ENCODE data around the gene LMLN.
A peak's percentile ranks its signal among the peaks of the same experiment; 100 is the strongest.
"Not testable (repeated sequence)": the region's sequence is repeated elsewhere in the genome, so short reads cannot be mapped to it uniquely, and the experiment has no call there.

Gene LMLN

DNA sequence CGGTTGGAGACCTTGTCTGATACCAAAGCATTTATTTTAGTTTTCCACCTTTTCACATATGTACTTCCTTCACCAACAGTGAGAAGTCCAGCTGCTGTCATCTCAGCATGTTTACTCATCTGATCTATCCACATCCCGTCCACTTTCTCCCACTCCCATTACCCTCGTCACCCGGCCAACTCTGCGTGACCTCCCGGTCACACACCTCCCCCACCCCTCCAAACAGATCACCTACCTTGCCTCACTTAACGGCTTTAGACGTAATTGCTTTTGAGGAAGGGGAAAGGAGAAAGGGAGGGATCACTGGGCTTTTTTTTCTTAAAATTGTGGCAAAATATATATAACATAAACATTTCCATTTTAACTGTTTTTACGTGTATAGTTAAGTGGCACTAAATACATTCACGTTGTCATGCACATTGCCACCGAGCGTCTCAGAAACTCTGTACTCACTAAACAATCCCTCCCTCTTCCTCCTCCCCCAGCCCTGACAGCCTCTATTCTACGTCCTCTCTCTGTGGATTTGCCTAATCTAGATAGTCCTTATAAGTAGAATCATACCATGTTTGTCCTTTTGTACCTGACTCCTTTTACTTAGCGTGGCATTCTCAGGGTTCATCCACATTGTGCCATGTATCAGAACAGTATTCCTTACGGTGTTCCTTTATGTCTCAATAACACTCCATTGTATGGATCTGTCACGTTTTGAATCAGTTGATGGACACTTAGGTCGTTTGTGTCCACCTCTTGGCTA, 67.2 kb downstream of the LMLN start:
- DNase-seq, result no peak

DNA sequence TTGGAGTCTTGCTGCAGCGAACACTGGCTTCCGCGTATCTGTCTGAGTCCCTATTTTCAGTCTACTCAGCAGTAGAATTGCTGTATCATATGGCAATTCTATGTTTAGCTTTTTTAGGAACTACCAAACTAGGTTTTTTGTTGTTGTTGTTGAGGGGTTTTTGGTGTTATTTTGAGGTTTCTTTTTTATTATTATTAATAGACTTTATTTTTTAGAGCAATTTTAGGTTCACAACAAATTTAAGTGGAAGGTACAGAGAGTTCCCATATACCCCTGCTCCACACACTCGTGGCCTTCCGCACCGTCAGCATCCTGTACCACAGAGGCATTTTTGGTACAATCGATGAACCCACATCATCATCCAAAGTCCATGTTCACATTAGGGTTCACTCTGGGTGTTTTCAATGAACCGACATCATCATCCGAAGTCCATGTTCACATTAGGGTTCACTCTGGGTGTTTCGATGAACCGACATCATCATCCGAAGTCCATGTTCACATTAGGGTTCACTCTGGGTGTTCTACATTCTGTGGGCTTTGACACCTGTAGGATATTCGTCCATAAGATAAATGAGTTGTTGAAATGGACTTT, 67.9 kb downstream of the LMLN start:
- DNase-seq, result no peak

DNA sequence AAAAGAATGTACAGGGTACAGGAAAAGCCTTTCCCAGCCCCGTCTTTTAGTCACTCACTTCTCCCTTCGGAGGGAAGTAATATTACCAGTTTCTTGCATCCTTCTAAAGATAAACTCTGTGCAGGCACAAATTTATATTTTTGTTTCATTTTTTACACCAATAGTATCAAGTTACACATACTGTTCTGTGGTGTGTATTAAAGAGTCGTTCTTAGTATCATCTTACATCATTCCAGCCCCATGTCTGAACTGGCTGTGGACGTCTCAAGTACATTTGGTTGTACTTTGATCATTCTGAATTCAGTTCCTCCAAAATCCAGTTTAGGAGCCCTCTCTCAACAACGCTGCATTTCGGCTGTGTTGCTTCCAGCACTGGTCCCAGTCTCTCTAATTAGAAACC, 68.7 kb downstream of the LMLN start:
- DNase-seq, result peak; percentile 33

DNA sequence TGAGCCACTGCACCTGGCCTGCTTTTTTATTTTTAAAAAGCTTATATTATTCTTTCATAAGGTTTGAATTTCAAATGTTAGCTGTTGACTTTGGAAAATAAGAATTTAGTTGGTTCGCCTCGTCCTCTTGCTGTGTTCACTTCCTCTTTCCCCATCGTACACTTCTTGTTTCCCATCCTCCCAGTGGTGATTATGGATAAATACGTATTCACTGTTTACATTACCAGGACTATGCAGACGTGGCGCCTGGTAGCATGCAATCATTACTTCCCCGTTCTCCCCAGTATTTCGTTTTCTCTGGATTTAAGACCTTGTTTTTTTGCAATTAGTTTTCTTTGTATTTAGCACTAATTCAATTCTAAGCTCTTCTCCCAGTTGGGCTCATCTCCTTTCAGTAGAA, 70.1 kb downstream of the LMLN start:
- DNase-seq, result no peak

DNA sequence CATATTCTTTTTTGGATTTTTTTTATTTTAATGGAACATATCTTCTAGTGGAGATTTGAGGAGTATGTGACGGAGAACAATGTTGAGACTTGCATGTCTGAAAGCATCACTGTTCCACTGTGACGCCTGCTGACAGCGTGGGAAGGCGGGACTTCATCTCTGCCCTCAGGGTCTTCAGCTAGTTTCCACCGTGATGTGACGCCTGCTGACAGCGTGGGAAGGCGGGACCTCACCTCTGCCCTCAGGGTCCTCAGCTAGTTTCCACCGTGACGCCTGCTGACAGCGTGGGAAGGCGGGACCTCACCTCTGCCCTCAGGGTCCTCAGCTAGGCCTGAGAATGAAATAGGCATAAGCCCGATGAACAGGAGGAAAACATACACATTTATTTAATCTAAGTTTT, 70.7 kb downstream of the LMLN start:
- DNase-seq, result no peak

DNA sequence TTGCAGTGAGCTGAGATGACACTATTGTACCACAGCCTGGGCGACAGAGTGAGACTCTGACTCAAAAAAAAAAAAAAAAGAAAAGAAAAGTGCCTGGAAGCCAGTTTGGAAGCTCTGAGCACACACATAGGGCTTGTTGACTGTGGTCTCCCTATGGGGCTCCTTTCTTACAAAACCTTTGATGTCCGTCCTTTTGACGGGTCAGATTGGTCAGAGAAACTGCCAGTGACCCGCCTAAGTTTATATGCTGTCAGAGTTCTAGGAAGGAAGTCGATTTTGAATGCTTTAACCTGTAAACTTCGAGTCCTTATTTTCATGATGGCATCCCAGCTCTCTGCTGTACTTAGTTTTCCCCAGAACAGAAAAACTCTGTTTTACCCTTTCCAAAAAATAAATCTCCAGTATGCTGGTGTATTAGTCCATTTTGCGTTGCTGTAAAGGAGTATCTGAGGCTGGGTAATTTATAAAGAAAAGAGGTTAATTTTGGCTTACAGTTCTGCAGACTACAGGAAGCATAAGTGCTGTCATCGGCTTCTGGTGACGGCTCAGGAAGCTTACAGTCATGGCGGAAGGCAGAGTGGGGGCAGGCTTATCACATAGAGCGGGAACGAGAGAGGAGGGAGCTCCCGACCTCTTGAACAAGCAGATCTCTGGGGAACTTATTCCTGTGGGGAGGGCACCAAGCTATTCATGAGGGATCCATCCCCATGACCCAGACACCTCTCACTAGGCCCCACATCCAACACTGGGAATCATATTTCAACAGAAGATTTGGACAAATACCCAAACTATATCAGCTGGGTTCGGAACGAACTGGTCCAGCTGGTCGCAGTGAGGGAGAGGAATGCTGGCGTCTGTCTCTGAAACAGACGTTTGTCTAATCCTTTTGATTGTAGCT, 72.3 kb downstream of the LMLN start:
- no peak for DNase-seq

DNA sequence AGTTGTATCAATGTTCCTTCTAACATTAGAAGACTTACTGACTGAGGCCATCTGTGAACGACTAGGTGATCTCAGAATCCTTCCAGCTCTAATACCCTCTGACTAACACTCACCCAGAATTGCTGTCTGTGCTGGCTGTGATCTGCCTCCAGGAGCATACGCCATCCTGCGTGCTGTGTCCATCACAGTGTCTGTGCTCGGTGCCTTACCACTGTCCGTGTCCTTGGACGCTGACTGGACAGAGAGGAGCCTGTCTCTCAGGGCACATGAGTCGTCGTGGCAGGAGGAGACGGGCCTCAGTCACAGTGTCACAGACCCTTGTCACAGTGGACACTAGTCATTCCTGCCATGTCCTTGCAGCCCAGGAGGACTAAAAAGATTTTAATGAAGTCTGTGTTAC, 83.1 kb downstream of the LMLN start:
- DNase-seq, result no peak

DNA sequence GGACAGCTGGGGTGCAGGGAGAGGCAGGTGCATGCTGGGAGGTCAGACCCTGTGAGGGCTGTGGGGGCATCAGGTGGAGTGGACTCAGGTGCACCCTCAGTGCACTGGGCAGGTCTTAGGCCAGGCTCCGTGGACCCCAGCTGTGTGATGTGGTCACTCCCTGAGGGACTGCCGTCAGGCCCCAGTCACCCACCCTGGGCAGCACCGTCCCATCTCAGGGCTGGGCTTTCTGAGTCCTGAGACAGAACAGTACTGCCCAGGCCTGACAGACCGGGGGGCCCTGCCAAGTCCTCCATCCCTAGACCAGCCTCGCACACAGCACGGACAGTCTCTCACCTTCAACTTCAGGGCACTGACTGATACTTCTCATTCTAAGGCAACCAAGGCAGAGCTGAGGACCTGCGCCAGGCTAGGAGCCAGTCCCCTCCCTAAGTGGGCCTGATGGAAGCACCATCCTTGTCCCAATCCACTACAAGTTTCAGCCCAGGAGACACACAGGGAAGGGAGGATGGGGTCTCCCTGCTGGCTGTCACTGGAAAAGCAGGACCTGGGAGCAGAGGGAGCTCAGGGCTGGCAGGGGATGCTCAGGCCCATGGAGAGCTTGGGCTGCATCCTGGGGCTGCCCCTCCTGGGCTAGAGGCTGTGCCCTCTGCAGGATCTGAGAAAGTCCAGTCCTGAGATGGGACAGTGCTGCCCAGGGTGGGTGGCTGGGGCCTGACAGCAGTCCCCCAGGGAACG, 86.3 kb downstream of the LMLN start:
- DNase-seq, result no peak

DNA sequence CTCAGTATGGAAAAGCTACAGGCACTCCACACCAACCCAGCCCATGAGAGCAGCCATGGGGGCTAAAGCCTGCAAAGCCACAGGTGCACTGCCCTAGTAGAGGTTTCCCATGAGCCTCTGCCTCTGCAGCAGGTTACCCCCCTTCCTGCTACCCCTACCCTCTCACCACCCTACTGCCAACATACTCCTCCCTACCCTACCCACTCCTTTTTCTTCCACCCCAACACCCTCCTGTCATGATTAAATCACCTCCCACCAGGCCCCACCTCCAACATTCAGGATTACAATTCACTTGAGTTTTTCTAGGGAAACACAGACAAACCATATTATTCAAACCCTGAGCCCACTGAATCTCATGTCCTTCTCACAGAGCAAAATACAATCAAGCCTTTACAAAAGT, 88.4 kb downstream of the LMLN start:
- DNase-seq, result no peak

DNA sequence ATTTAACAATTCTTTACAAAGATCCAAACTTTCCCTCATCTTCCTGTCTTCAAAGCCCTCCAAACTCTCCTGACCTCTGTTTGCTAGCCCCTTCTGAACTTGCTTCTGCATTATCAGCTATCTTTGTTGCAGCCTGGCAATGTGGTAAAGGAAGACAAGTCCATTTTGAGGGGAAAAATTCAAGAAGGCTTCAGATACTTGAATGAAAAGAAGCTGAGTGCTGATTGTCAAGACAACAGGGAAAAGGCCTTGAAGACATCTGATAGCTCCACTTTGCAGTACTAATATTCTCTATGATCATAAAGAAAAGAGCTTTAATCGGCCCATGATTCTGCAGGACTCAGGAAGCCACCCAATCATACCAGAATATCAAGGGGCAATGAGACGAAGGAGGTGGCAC, 91.8 kb downstream of the LMLN start:
- no peak for DNase-seq

DNA sequence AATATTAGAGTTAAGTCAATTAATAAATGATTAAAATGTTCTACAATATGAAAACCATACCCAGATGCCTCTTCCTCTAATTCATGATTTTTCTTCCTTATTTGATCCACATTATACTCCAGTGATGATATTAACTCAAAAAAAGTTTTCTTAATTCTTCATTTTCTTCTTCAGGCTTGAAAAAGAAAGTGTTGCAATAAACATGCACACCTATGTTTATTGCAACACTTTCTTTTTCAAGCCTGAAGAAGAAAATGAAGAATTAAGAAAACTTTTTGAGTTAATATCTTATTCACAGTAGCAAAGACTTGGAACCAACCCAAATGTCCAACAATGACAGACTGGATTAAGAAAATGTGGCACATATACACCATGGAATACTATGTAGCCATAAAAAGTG, 93.4 kb downstream of the LMLN start:
- not testable (repeated sequence) for DNase-seq

DNA sequence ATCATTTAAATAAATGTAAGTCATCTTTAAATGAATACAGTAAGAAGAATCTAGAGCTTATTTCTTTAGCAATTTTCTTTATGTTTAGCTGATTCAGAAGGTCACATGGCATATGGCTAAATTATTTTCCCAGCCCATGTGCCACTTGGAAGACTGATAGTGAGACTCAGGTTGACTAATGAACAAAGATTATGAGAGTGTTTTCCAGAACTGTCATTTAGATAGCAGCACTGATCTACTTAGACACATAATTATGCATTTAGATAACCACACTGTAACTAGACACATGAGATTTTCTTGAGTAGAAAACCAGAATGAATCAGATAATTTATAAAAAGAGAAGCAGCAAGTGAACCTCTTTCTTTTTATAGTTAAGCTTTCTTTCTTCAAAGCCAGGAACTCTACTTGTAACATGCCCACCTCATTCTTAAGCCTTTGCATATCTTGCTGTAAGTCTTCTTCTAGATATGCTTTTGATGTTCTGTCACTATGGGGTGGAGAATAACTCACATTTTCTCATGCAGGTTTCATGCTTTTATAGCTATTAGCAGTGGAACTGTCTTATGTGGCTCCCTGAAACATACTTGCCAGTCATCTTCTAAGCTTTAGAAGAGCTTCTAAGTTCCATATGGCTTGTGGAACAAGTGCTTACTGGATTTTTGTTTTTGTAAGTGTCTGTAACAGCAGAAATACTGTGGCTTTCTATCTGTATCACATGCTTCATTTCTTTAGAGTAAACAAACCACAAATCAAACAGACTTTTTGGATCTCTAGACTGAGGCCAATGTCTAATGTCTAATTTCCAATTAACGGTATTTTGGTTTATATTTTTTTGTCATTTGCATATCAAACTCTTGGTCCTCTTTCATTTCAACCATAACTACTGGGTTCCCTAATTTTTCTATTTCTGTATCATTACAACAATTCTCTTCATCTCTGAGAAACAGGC, 101.4 kb downstream of the LMLN start:
- DNase-seq, result no peak

DNA sequence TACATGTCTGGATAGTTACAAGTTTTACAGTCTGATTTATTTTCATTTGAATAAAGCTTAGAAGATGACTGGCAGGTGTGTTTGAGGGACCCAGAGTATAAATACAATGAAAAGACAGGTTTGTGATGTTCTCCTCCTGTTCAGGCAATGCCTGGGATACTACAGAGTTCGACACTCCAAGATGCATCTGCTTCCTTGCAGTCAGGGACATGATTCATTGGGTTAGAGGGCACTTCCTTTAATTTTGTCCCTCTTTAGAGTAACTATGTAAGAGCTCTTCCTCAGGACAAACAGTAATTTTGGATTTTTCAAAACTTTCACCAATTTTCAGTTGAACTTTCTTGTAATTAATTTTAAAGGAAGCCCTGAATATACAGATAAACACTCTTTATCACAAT, 102.0 kb downstream of the LMLN start:
- DNase-seq, result no peak

DNA sequence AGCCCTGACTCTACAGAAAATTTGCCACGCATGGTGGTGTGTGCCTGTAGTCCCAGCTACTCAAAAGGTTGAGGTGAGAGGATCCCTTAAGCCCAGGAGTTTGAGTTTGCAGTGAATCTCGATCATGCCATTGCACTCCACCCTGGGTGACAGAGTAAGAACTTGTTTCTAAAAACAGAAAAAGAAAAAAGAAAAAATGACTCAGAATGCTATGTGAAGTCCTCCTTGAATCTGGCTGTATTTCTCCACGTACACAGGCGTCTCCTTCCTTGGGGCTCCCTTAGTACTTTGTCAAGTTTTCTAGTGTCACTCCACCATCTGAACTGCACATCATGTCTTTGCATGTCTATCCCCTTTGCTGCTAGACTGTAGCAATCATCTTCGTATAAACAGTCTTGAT, 104.4 kb downstream of the LMLN start:
- no peak for DNase-seq

DNA sequence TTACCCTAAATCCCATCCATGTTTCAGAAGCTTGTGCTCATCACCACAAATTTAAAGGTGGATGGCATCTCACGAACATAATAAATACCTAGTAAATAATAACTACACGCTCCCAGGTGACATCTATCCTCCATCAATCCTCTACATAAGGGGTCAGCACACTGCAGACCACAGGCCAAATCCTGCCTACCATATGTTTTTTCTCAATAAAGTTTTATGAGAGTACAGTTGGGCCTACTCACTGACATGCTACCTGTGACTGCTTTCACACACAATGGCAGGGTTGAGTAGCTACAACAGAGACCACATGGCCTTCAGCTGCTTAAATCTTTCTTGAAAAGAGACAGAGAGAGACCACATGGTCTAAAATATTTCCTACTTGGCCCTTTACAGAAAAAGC, 105.9 kb downstream of the LMLN start:
- no peak for DNase-seq

DNA sequence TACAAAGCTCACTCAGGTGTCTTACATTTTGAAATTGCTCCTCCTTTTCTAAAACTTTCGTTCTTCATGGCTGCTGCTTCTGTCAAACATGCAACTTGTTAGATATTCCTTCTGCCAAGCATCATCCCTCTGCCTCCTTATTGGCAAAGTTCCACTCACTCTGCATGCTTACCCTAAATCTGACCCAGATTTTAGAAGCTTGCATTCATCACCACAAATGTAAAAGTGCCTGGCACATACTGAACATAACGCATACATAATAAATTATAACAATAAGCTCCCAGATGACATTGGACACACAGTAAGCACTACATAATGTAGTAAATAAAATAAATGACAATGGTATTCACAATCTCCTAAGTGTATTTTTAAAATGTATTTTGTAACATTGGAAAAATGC, 107.4 kb downstream of the LMLN start:
- no peak for DNase-seq

DNA sequence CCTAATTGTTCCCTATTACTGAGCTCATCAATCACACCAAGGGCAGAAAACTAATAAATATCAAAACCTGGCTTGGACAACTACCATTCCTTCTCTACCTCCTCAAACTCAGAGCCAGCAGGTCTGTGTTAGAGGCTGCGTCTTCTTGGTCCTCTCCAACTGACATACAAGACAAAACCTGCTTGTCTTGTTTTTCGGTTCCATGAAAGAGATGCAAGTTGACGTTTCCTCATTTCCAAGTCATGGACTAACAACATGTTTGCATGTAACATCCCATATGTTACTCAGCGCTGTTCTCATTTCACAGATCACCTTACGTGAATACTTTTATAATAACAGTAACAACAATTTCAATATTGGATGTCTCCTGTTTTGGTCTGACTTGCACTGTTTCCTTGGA, 110.9 kb downstream of the LMLN start:
- DNase-seq, result no peak

DNA sequence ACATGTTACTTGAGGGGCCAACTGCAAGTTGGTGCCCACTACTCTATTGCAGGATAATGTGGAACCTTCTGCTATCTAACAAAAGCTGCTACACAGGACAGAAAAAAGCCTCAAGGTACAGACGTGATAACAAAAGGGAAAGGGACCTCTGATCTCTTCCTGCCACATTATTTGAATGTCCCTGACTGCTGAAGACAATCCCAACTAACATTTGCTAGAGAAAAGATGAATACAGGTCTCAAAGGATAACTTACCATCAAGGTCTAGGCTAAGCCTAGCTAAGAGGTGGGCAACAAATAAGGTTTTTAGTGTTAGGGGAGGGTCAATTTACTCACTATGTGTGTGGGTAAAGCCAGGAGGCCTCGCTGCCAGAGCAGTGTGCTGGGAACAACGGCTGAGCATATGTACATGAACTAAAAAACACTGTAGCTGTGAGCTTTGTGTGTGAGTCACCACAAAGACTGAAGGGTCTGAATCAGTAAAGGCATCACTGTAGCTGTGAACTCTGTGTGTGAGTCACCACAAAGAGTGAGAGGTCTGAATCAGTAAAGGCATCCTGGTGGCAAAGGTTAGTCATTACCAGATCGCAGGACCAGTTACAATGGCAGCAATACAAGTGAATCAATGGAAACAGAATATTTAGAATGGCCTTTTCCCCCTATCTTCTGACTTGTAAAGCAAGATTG, 111.7 kb downstream of the LMLN start:
- peak; percentile 95 for DNase-seq

DNA sequence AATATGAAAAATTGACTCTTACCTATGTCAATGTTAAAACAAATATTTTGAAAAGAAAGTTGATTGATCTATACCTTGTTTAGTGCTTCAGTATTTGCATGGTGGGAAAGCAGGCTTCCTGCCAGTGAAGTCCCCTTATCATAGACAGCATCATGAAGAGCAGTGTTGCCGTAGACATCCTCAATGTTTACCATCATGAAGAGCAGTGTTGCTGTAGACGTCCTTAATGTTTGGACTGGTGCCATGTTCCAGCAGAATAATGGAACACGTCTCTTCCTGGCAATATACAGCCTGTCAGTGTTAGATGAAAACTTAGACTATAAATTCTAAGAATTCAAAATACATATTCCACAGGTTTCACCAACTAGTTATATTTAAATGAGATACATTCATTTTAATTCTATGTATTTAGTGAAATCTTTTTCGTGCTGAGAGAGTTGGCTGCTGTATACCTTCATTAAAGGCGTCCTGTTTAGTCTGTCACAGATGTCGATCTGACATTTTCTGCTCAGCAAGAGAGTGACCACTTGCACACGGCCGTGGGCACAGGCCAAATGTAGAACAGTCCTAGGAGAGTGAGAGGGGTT, 116.8 kb downstream of the LMLN start:
- no peak for DNase-seq

DNA sequence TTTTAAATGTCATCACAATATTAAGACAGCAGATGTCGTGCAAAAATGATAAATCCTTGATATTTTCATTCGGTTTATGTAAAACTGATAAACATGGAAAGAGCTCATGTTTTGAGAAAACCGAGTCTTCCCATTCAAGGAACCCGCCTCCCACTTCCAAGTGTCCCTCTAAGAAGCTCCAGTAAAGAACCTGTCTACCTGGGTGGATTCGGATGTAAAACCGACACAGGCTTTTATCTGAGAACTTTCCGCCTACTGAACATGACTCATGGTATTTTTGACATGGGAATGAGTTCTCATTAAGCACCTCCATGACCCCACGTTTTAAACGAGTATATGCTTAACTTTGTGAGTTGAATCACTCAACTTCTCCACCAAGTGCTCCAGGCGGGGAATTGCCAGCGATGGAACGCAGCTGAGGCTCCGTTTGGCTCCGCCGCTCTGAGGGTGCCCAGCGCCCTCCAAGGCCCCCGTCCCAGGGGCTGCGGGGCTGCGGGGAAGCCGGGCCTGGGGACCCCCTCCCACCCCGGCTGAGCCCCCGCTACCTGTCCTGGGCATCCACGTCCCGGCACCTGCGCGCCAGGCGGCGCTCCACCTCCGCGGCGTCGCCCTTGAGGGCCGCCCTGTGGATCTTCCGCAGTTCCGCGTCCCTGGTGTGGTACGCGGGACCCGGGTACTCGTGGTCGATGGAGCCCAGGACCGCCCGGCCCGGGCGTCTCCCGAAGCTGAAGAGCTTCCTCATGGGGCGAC, 119.9 kb downstream of the LMLN start:
- no peak for DNase-seq
